Immature natural killer cell (primary cell): ENCODE data around the gene SEL1L3. TPM values are rescaled to one million over a fixed set of nuclear protein-coding genes. Genes with fewer than 3 reads are reported as not detected.

Experiments
- DNase-seq, 3 donors: peaks; one replicate each; pipeline ENCODE4 v3.0.0; 2022; ENCODE audit warnings: mixed read lengths in 1 of 3
- H3K27ac Mint-ChIP-seq, 6 donors: one replicate each; pipeline ENCODE4 v1.8.0; 2020; ENCODE audit warnings: mixed read lengths in 6 of 6, mild to moderate bottlenecking in 5 of 6, inconsistent platforms in 4 of 6, moderate library complexity in 3 of 6
- H3K27me3 Mint-ChIP-seq, 3 donors: one replicate each; pipeline ENCODE4 v1.8.0; 2020 to 2021; ENCODE audit warnings: low read depth in 3 of 3, mild to moderate bottlenecking in 3 of 3, mixed read lengths in 3 of 3, moderate library complexity in 3 of 3, inconsistent platforms in 1 of 3
- H3K36me3 Mint-ChIP-seq, 3 donors: one replicate each; pipeline ENCODE4 v1.8.0; 2020; ENCODE audit warnings: mixed read lengths in 3 of 3, inconsistent platforms in 2 of 3, mild to moderate bottlenecking in 2 of 3
- H3K4me1 Mint-ChIP-seq, 2 donors: one replicate each; pipeline ENCODE4 v1.8.0; 2020; ENCODE audit warnings: inconsistent platforms in 2 of 2, mild to moderate bottlenecking in 2 of 2, mixed read lengths in 2 of 2, moderate library complexity in 1 of 2
- H3K4me3 Mint-ChIP-seq, 5 donors: one replicate each; pipeline ENCODE4 v1.8.0; 2020; ENCODE audit warnings: mild to moderate bottlenecking in 5 of 5, mixed read lengths in 5 of 5, inconsistent platforms in 3 of 5, moderate library complexity in 3 of 5
- H3K9me3 Mint-ChIP-seq, 6 donors: one replicate each; pipeline ENCODE4 v1.8.0; 2020; ENCODE audit warnings: mild to moderate bottlenecking in 6 of 6, mixed read lengths in 6 of 6, inconsistent platforms in 4 of 6, moderate library complexity in 3 of 6
- polyA plus RNA-seq, 3 donors: library from polyadenylated mRNA; unstranded; fragments of 300-500 nt; fragmentation: Illumina TruSeq; gene quantifications; one replicate each; pipeline ENCODE4 v1.2.3, GENCODE V29; 2021

Gene SEL1L3
- polyA plus RNA-seq, 3 donors from 2014 or later = 17.1 to 58.8 (median 22.1) TPM

DNA sequence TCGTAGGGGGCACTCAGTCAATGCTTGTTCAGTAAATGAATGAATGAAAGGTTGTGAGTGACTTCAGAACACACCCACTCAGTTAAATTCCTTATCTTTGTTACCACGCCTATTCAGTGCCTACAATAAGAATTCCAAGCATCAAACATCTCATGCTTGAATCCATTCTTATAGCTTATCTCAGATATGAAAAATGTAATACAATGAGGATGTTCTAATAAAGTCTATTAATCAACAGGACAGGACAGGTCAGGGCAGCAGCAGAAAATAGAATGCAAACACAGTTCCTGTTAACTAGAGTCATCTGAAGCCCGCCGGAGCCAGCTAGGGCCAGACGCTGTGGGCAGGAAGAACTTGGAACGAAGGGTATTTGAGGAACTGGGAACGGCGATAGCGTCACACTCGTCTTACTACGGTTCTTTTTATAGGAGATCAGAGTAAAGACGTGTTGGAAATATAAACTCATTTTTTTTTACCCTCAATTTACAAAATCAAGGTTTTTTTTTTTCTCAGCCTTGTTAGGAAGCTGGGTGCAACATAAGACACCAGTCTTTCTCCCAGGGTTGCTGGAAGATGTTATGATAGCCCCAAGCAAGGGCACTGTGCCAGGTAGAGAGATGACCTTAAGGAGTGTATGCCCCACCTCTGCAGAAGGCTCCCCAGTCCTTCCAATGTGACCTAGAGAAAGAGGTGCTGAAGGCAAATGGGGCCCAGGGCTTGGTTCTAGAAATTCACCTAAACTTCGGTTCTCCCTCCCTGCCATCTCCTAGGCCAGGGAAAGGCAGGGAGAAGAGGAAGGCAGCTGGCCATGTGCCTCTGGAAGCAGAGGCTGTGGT is 48.3 kb downstream of the SEL1L3 start:
- Mint-ChIP-seq H3K27ac (no peak overlapping the region), H3K27me3 (no peaks in the 10 kb centered on the region)
- DNase-seq = no peak

DNA sequence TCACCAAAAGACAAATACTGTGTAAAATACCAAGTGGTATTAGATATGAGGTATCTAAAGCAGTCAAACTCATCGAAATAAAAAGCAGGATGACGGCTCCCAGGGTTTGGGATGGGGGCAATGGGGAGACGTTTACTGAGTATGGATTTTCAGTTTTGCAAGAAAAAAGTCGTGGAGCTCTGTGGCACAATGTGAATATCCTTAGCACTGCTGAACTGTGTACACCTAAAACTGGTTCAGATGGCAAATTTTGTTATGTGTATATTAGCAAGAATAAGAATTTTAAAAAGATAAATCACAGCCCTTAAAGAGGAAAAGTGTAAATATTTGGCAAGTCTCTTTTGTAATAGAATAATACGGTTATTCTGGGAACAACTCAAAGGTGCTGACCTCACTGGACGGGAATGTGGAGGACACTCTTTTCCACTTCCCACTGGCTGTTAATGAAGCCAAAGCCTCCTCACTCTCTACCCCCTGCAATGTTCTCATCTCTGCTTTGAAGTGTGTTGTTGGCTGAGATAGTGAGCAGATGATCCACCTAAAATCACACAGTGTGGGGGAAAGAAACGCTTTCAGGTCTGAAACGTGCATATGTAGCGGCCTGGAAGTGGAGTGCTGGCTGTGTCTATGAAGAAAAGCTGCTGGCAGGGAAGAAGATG is 49.2 kb downstream of the SEL1L3 start:
- no peak overlapping the region for H3K27ac Mint-ChIP-seq
- H3K36me3 Mint-ChIP-seq = peaks cover 23 to 57% (median 26%) of the 10 kb centered on the region in 3 donors
- H3K4me1 Mint-ChIP-seq = no peaks in the 10 kb centered on the region
- H3K27me3 Mint-ChIP-seq = no peaks in the 10 kb centered on the region
- H3K9me3 Mint-ChIP-seq = no peaks in the 10 kb centered on the region
- H3K4me3 Mint-ChIP-seq = no peak overlapping the region
- DNase-seq = no peak

More for the DNA sequence above, 48.3 kb downstream of the SEL1L3 start:
- no peaks in the 10 kb centered on the region for H3K9me3 Mint-ChIP-seq
- H3K36me3 Mint-ChIP-seq = peaks cover 26 to 64% (median 27%) of the 10 kb centered on the region in 3 donors
- no peak overlapping the region for H3K4me3 Mint-ChIP-seq
- no peaks in the 10 kb centered on the region for H3K4me1 Mint-ChIP-seq

DNA sequence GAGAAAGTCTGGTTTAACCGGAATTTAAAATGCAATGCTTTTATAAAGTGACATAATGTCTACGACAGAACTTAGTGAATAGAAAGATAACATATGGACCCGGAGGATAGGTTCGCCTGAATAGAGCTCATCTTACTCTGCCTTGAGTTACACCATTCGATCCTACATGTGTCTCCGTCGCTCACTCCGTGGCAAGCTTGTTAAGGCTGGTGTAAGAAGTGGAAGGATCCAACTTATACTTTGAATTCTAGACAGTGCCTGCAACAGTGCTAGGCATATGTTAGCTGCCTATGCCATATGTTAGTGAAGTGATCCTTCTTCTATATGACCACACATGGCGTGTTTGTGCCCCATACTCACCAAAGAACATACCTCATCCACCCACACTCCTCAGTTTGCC is 50.9 kb downstream of the SEL1L3 start:
- Mint-ChIP-seq H3K36me3 (peaks cover 23 to 57% (median 24%) of the 10 kb centered on the region in 3 donors), H3K9me3 (no peaks in the 10 kb centered on the region), H3K27ac (peak overlapping the region in 1 of 6 donors; percentile 2), H3K4me3 (no peak overlapping the region), H3K4me1 (no peaks in the 10 kb centered on the region), H3K27me3 (no peaks in the 10 kb centered on the region)
- DNase-seq = no peak

DNA sequence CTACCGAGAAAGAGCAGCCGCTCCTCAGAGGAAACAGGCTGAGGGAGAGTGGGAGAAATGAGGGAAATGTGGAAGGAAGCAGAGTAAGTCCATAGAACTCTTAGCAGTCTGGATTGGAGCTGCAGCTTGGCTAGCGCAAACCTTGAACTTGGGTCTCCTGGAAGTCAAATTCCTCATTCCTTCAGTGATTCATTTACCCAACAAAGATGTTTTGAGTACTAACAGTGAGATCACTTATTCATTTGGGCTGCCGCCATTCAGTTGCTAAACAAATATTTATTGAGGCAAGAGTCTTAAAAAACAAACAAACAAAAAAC is 51.5 kb downstream of the SEL1L3 start:
- H3K9me3 Mint-ChIP-seq = no peaks in the 10 kb centered on the region
- H3K4me3 Mint-ChIP-seq = no peak overlapping the region
- no peaks in the 10 kb centered on the region for H3K4me1 Mint-ChIP-seq
- DNase-seq = no peak
- H3K36me3 Mint-ChIP-seq = peaks cover 19 to 56% (median 26%) of the 10 kb centered on the region in 3 donors
- H3K27ac Mint-ChIP-seq = no peak overlapping the region
- no peaks in the 10 kb centered on the region for H3K27me3 Mint-ChIP-seq

DNA sequence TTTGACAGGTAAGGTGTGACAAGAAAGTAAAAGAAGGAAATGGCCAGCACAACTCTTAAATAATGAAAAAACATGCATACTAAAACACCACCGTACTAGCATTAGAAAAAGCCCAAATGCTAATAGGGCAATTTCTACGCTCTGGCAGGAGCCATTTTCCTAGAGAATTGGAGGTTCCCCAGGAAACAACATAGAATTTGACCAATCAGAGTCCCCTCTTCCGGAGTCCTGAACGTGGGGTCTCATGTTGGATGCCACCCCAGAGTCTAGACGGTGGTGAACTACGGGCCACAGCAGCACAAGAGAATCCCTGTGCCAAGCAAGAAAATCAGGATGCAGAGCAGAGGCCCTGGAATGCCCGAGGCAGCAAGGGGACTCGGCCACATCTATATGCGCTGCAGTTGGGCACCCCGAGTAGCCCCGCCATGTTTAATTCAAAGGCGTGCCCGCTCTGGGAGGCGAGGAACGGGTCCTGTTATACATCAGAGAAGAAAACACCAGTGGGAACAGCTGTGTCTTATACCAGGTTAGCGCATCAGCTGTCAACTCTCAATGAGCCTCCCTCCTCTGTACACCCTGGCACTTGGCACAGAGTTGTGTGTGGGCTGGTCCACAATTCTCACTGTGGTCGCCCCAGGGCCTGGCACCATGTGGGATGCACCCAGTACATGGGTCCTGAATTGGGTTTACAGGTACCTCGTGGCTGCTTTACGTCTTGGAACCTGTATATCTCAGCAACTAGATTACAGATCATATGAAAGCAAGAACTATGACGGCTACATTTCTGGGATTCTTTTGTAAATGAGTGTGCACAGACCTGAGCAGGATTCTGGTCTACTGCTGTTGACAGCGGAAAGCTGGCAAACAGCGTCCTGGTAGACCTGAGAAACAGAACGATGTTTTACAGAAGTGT is 52.1 kb downstream of the SEL1L3 start:
- peaks cover 18 to 54% (median 23%) of the 10 kb centered on the region in 3 donors for H3K36me3 Mint-ChIP-seq

DNA sequence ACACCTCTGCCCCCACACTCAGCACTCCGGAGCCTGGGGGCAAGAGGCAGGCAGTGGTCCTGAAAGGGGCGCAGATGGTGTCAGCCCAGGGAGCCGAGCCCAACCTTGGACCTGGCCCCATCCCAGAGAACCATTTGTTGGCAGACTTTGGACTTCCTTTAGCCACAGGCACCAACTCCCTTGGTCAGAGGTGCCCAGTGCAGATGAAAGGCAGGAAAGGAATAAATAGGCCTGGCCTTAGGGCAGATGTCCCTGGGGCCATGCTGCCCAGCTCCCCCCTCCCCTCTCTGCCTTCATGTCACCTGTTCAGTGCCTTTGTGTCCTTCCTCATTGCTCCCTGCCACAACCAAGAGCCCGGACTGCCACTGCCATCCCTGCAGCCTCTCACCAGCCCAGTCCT is 52.8 kb downstream of the SEL1L3 start:
- Mint-ChIP-seq H3K27ac (peak overlapping the region in 1 of 6 donors; percentile 34), H3K4me3 (no peak overlapping the region), H3K36me3 (peaks cover 18 to 50% (median 23%) of the 10 kb centered on the region in 3 donors), H3K27me3 (no peaks in the 10 kb centered on the region), H3K9me3 (no peaks in the 10 kb centered on the region), H3K4me1 (no peaks in the 10 kb centered on the region)
- no peak for DNase-seq

More for the DNA sequence above, 52.1 kb downstream of the SEL1L3 start:
- H3K27me3 Mint-ChIP-seq = no peaks in the 10 kb centered on the region
- no peak for DNase-seq
- H3K4me1 Mint-ChIP-seq = no peaks in the 10 kb centered on the region
- H3K9me3 Mint-ChIP-seq = no peaks in the 10 kb centered on the region
- H3K27ac Mint-ChIP-seq = no peak overlapping the region
- H3K4me3 Mint-ChIP-seq = no peak overlapping the region

DNA sequence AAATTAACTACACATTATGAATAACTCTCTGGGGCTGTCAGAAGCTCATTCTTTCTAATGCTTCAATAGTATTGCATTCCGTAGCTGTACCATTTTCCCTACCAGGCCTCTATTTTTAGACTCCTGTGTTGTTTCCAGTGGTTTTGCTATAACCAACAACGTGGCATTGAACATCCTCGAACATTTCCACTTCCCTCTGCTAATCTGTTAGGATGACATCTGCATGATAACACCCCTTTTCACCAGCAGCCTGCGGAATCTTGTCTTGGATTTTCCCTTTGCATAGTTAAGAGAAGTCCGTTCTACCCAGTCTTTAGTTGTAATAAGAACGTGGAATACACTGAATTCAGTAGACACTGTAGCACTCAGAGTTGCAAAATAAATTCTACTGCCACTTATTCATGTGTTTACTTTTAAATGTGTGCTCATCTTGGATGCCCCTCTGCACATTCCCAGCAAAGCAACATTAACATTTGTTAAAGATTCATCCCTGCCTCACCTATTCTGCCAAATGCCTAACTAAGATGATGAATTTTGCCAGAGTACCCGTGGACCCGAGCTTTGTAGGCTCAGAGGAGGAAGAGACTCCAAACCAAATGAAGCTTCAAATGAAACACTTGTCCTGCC is 55.6 kb downstream of the SEL1L3 start:
- H3K9me3 Mint-ChIP-seq = no peaks in the 10 kb centered on the region
- no peaks in the 10 kb centered on the region for H3K27me3 Mint-ChIP-seq
- peaks cover 15 to 45% (median 26%) of the 10 kb centered on the region in 3 donors for H3K36me3 Mint-ChIP-seq
- H3K4me3 Mint-ChIP-seq = no peak overlapping the region
- H3K27ac Mint-ChIP-seq = no peak overlapping the region
- no peaks in the 10 kb centered on the region for H3K4me1 Mint-ChIP-seq
- no peak for DNase-seq

DNA sequence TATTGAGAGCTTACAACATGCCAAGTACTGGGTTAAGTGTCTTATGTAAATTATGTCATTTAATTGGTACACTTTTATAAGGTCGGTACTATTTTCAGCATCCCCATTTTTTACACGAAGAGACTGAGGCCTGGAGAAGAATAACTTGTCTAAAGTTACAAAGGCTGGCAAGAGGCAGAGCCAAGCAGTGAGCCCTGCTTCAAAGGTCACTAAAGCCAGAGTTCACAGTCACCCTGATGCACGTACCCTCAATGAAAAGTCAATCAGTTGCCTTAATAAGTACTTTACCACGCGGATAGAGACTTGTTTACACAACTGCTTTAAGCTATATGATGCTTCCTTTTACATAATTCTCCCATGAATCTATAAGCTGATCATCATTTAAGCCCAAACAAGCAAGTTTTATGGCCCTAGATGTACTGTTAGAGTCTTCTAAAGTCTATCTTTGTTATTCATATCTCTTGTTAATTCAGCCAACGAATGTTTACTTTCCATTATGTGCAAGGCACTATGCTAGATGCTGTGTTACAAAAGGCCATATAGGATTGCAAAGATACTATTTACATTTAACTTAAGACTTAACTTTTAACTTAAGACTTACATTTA is 57.4 kb downstream of the SEL1L3 start:
- Mint-ChIP-seq H3K4me1 (no peaks in the 10 kb centered on the region), H3K9me3 (no peaks in the 10 kb centered on the region), H3K27me3 (peaks cover 0 to 2% (median 0%) of the 10 kb centered on the region in 3 donors), H3K36me3 (peaks cover 23 to 44% (median 26%) of the 10 kb centered on the region in 3 donors), H3K4me3 (no peak overlapping the region), H3K27ac (no peak overlapping the region)
- DNase-seq = no peak

DNA sequence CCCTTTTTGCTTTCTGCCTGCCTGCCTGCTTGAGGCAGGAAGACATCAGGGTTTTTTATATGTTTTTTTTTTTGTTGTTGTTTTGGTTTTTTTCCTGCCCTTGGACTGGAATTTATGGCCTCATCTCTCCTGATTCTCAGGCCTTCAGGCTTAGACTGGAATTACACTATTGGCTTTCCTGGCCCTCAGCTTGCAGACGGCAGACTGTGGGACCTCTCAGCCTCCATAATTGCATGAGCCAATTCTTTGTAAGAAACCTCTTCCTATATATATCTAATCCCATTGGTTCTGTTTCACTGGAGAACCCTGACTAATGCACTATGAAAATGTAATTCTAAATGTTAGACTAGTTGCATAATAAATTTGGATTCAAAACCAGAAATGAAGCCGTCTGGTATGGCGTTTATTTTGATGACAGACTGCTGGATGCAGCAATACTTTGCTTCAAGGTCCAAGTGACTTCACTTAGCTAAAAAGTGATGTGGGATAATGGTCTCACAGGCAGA is 59.0 kb downstream of the SEL1L3 start:
- Mint-ChIP-seq H3K9me3 (no peaks in the 10 kb centered on the region), H3K36me3 (peaks cover 21 to 53% (median 26%) of the 10 kb centered on the region in 3 donors), H3K27me3 (peaks cover 0 to 2% (median 0%) of the 10 kb centered on the region in 3 donors), H3K4me3 (no peak overlapping the region), H3K27ac (no peak overlapping the region), H3K4me1 (no peaks in the 10 kb centered on the region)
- no peak for DNase-seq

DNA sequence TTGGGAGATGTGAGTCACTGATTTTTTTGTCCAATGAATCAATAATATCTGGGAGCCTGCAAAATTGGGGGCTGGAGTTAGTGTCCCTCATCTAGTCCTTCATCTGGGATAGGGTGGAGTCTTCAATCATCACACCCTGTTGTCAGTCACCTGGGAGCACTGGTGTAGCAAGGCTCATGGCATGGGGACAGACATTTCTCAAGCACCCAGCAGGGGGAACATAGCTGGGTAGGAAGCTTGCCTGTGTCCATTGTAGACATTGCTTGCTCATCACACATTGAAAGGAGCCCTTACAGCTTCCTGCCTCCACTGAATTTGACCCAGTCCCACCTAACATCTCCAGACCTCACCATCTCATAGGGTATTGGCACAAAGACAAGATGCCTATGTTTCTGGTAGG is 61.2 kb downstream of the SEL1L3 start:
- Mint-ChIP-seq H3K27me3 (peaks cover 0 to 2% (median 2%) of the 10 kb centered on the region in 3 donors), H3K9me3 (no peaks in the 10 kb centered on the region), H3K27ac (no peak overlapping the region), H3K4me1 (no peaks in the 10 kb centered on the region), H3K4me3 (no peak overlapping the region), H3K36me3 (peaks cover 25 to 51% (median 32%) of the 10 kb centered on the region in 3 donors)
- no peak for DNase-seq

DNA sequence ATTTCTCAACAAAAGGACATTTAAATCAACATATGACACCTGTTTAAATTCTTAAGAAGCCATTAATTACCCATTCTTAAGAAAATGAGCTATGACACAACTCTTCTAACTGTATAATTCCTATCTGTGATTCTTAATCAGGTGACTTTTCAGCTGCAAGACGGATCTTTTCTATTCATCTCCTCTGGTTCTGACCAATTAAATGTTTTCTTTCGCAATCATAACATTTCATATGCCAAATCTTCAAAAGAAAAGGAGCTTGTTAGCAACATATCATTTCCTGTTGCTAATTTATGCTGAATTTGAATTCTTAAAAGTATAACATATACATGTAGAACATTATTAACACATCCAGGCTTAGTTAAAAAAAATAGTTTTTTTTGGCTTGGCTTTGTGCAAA is 62.5 kb downstream of the SEL1L3 start:
- Mint-ChIP-seq H3K36me3 (peaks cover 30 to 51% (median 39%) of the 10 kb centered on the region in 3 donors), H3K27ac (no peak overlapping the region), H3K27me3 (peaks cover 0 to 2% (median 2%) of the 10 kb centered on the region in 3 donors), H3K9me3 (no peaks in the 10 kb centered on the region), H3K4me1 (no peaks in the 10 kb centered on the region), H3K4me3 (no peak overlapping the region)
- DNase-seq = no peak

DNA sequence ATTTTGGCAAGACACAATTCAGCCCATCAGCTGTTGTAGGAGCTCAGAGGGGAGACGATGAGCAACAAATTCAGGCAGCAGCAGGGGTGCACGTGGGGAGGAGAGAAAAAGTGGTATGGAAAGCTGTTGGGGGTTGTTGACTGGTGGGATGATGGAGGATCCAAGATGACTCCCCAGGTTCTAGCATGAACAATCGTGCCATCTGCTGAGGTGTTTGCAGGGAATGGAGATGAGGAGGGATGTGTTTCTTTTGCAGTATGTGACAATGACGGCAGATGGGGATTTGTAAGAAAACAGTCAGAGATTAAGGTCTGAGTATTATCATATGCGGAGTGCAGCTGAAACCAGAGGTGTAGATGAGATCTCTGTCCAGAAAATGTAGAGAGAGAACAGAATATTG is 63.3 kb downstream of the SEL1L3 start:
- no peak overlapping the region for H3K4me3 Mint-ChIP-seq
- H3K9me3 Mint-ChIP-seq = no peaks in the 10 kb centered on the region
- peaks cover 36 to 53% (median 41%) of the 10 kb centered on the region in 3 donors for H3K36me3 Mint-ChIP-seq
- no peaks in the 10 kb centered on the region for H3K4me1 Mint-ChIP-seq
- H3K27ac Mint-ChIP-seq = peak overlapping the region in 1 of 6 donors; percentile 47
- H3K27me3 Mint-ChIP-seq = peaks cover 0 to 2% (median 2%) of the 10 kb centered on the region in 3 donors
- DNase-seq = no peak

DNA sequence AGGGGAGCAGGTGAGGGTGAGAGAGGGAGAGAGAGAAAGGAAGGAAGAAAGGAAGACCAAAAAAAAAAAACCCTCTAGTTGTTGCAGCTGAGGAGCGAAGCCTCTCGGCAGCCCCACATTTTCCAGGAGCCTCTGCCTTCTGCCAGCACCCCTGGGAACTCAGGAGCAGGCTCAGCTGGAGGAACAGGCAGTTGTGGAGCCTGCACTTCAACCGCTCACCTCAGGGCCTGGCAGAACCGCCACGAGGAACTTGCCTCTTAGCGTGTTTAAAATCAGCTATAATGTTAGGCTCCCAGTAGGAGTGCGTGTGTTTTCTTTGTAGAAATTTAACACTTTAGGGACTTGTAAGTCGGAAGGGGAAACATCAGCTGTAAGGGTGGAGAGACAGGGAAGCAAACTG is 65.7 kb downstream of the SEL1L3 start:
- H3K4me1 Mint-ChIP-seq = no peaks in the 10 kb centered on the region
- peaks cover 36 to 56% (median 42%) of the 10 kb centered on the region in 3 donors for H3K36me3 Mint-ChIP-seq
- no peaks in the 10 kb centered on the region for H3K9me3 Mint-ChIP-seq
- H3K4me3 Mint-ChIP-seq = no peak overlapping the region
- peak overlapping the region in 1 of 6 donors; percentile 38 for H3K27ac Mint-ChIP-seq
- no peak for DNase-seq
- H3K27me3 Mint-ChIP-seq = peaks cover 0 to 2% (median 2%) of the 10 kb centered on the region in 3 donors
